Liver (tissue), 9 donors: ENCODE measurements around the gene KRTAP10-3. TPM values are rescaled to one million over a fixed set of nuclear protein-coding genes. Genes with fewer than 3 reads are reported as not detected.

Experiments
- DNase-seq: peaks from one replicate; pipeline ENCODE4 v3.0.0-alpha.2; 2017; ENCODE audit warnings: low spot score
- H3K27ac ChIP-seq, 2 donors: one replicate each; pipeline ENCODE4 v1.7.0; 2013; ENCODE audit warnings: inconsistent platforms in 2 of 2, low read length in 2 of 2, control low read depth in 1 of 2, low read depth in 1 of 2, mild to moderate bottlenecking in 1 of 2
- H3K27me3 ChIP-seq, 4 donors: one replicate each; pipeline versions ENCODE4 v1.6.1 to v1.7.0; 2013; ENCODE audit warnings: low read length in 3 of 4, inconsistent platforms in 1 of 4, mild to moderate bottlenecking in 1 of 4, moderate library complexity in 1 of 4; ENCODE audit not compliant: control insufficient read depth in 4 of 4, insufficient read depth in 4 of 4
- H3K36me3 ChIP-seq, 4 donors: one replicate each; pipeline versions ENCODE4 v1.6.1 to v1.7.0; 2013; ENCODE audit warnings: low read length in 3 of 4, mild to moderate bottlenecking in 3 of 4, low read depth in 1 of 4, moderate library complexity in 1 of 4; ENCODE audit not compliant: control insufficient read depth in 4 of 4, insufficient read depth in 3 of 4
- H3K4me1 ChIP-seq, 4 donors: one replicate each; pipeline versions ENCODE4 v1.6.1 to v1.7.0; 2013; ENCODE audit warnings: low read length in 3 of 4, mild to moderate bottlenecking in 3 of 4, moderate library complexity in 1 of 4; ENCODE audit not compliant: control insufficient read depth in 4 of 4, insufficient read depth in 4 of 4
- H3K4me3 ChIP-seq, 3 donors: one replicate each; pipeline versions ENCODE4 v1.6.1 to v1.7.0; 2013; ENCODE audit warnings: low read length in 3 of 3, control low read depth in 1 of 3, low read depth in 1 of 3, mild to moderate bottlenecking in 1 of 3
- H3K9ac ChIP-seq, 2 donors: one replicate each; pipeline ENCODE4 v1.7.0; 2013; ENCODE audit warnings: low read length in 2 of 2, mild to moderate bottlenecking in 2 of 2, moderate library complexity in 2 of 2, control low read depth in 1 of 2, low read depth in 1 of 2
- H3K9me3 ChIP-seq, 4 donors: one replicate each; pipeline versions ENCODE4 v1.6.1 to v1.7.0; 2013; ENCODE audit warnings: low read length in 3 of 4; ENCODE audit not compliant: control insufficient read depth in 4 of 4
- FOXA1 ChIP-seq: IDR thresholded peaks from 2 replicates; pipeline ENCODE4 v1.6.1; 2016; ENCODE audit warnings: antibody characterized with exemption
- REST ChIP-seq: IDR thresholded peaks from 2 replicates; pipeline ENCODE4 v1.6.1; 2016; ENCODE audit warnings: antibody characterized with exemption, mild to moderate bottlenecking
- RXRA ChIP-seq, 2 donors: IDR thresholded peaks; 2 replicates each; pipeline ENCODE4 v1.6.1; 2017 to 2018; ENCODE audit warnings: antibody characterized with exemption in 2 of 2, mild to moderate bottlenecking in 1 of 2
- SP1 ChIP-seq: IDR thresholded peaks from 2 replicates; pipeline ENCODE4 v1.6.1; 2018; ENCODE audit warnings: antibody characterized with exemption, mild to moderate bottlenecking
- YY1 ChIP-seq: IDR thresholded peaks from 2 replicates; pipeline ENCODE4 v1.6.1; 2016; ENCODE audit warnings: antibody characterized with exemption, mild to moderate bottlenecking
- WGBS: extraction: QIAGEN DNeasy Blood & Tissue Kit; methylation state at CpG from one replicate; pipeline ENCODE4 v1.1.7; 2013; 5-methylcytosine and 5-hydroxymethylcytosine counted together
- polyA plus RNA-seq, 2 donors: library from polyadenylated mRNA; stranded (reverse) in 1 of 2; unstranded in 1 of 2; fragments of 200-250 nt in 1 of 2; fragments of >200 nt in 1 of 2; fragmentation: Nextera tagmentation in 1 of 2; extraction: Ambion mirVana in 1 of 2; gene quantifications; one replicate each; pipeline versions ENCODE4 v1.2.1 to v1.2.3, GENCODE V29; 2013 to 2015
- total RNA-seq, 2 donors: library from RNA; depleted of rRNA; stranded (reverse); fragments of >200 nt; gene quantifications; one replicate each; pipeline ENCODE4 v1.2.3, GENCODE V29; 2014
- TF ChIP-seq, protein P1 (sequence below): IDR thresholded peaks from 2 replicates; pipeline ENCODE4 v1.6.1; 2016; ENCODE audit warnings: antibody characterized with exemption
- TF ChIP-seq, protein P2 (sequence below): fragments of 150-350 bp; IDR thresholded peaks from 2 replicates; pipeline ENCODE4 v1.5.1; 2017; ENCODE audit warnings: improper control_type of control experiment, low read depth, low read length; ENCODE audit not compliant: missing input control
- donor health status: healthy.
- donor health status: healthy.
- donor health status: healthy.
- donor health status: healthy.
- donor health status: healthy.

Gene KRTAP10-3
- total and polyA plus RNA-seq, 4 donors = not detected

- H3K27me3 ChIP-seq = no peaks in the 10 kb centered on the region
- no peak overlapping the region for H3K4me3 ChIP-seq
- no peaks in the 10 kb centered on the region for H3K36me3 ChIP-seq
- TF ChIP-seq SP1 (no peak), RXRA (IDR thresholded peaks at IDR 0.05) (no peak), REST (no peak), YY1 (no peak)
- TF ChIP-seq, protein P1, sequence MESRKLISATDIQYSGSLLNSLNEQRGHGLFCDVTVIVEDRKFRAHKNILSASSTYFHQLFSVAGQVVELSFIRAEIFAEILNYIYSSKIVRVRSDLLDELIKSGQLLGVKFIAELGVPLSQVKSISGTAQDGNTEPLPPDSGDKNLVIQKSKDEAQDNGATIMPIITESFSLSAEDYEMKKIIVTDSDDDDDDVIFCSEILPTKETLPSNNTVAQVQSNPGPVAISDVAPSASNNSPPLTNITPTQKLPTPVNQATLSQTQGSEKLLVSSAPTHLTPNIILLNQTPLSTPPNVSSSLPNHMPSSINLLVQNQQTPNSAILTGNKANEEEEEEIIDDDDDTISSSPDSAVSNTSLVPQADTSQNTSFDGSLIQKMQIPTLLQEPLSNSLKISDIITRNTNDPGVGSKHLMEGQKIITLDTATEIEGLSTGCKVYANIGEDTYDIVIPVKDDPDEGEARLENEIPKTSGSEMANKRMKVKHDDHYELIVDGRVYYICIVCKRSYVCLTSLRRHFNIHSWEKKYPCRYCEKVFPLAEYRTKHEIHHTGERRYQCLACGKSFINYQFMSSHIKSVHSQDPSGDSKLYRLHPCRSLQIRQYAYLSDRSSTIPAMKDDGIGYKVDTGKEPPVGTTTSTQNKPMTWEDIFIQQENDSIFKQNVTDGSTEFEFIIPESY = no peak
- TF ChIP-seq, protein P2, sequence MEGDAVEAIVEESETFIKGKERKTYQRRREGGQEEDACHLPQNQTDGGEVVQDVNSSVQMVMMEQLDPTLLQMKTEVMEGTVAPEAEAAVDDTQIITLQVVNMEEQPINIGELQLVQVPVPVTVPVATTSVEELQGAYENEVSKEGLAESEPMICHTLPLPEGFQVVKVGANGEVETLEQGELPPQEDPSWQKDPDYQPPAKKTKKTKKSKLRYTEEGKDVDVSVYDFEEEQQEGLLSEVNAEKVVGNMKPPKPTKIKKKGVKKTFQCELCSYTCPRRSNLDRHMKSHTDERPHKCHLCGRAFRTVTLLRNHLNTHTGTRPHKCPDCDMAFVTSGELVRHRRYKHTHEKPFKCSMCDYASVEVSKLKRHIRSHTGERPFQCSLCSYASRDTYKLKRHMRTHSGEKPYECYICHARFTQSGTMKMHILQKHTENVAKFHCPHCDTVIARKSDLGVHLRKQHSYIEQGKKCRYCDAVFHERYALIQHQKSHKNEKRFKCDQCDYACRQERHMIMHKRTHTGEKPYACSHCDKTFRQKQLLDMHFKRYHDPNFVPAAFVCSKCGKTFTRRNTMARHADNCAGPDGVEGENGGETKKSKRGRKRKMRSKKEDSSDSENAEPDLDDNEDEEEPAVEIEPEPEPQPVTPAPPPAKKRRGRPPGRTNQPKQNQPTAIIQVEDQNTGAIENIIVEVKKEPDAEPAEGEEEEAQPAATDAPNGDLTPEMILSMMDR = no peak
- WGBS = 91% methylated on average over 15 of the region's 15 CpGs
- peak; percentile 10 for DNase-seq
- no peak overlapping the region for H3K27ac ChIP-seq
- H3K9me3 ChIP-seq = peaks cover 0 to 7% (median 1%) of the 10 kb centered on the region in 4 donors
- peaks cover 0 to 7% (median 3%) of the 10 kb centered on the region in 4 donors for H3K4me1 ChIP-seq
- H3K9ac ChIP-seq = no peak overlapping the region
These were observed 14.5 kb upstream of the KRTAP10-3 start for GRCh38 chr21:44572959-44573583.

- no peaks in the 10 kb centered on the region for H3K36me3 ChIP-seq
- H3K4me1 ChIP-seq = peaks cover 0 to 7% (median 3%) of the 10 kb centered on the region in 4 donors
- H3K27me3 ChIP-seq = no peaks in the 10 kb centered on the region
- H3K27ac ChIP-seq = no peak overlapping the region
- no peak overlapping the region for H3K9ac ChIP-seq
- peak; percentile 26 for DNase-seq
- 95% methylated on average over 40 of the region's 40 CpGs for WGBS
- no peak for TF ChIP-seq FOXA1
- H3K9me3 ChIP-seq = peaks cover 0 to 4% (median 1%) of the 10 kb centered on the region in 4 donors
- H3K4me3 ChIP-seq = no peak overlapping the region
These were observed 13.5 kb upstream of the KRTAP10-3 start for GRCh38 chr21:44571844-44572782.
